ENCODE data around the gene TRIM52. TPM values are rescaled to one million over a fixed set of nuclear protein-coding genes. Genes with fewer than 3 reads are reported as not detected.
"Not testable (repeated sequence)": the region's sequence is repeated elsewhere in the genome, so short reads cannot be mapped to it uniquely, and the experiment has no call there.

Gene TRIM52
- total RNA-seq, 1 experiment from 2014 or later, result 7.6 TPM

GRCh38 chr5:181210698-181211097, 50.2 kb downstream of the TRIM52 start:
- DNase-seq (ENCODE audit: low read depth, low spot score); H3K9me2 ChIP-seq (ENCODE audit: insufficient read depth); H3K36me3 ChIP-seq (ENCODE audit: control insufficient read depth in 1 of 2, insufficient read depth in 2 of 2, low read length in 2 of 2); RAD21 ChIA-PET (ENCODE audit: low non-redundant PET in 1 of 2, low total read pairs in 2 of 2, uncharacterized antibody in 2 of 2, unreplicated experiment in 2 of 2); H3K79me2 ChIP-seq (ENCODE audit: insufficient read depth, low read length); H3K9ac ChIP-seq (ENCODE audit: low read length); H2AFZ ChIP-seq (ENCODE audit: low read depth, low read length, poor library complexity, severe bottlenecking); H3K9me3 ChIP-seq (ENCODE audit: control insufficient read depth in 1 of 2, insufficient read depth in 1 of 2, low read depth in 1 of 2, low read length in 2 of 2); BruUV-seq (replicated peaks); H3K27me3 ChIP-seq (ENCODE audit: insufficient read depth, low read length); H4K20me1 ChIP-seq (ENCODE audit: insufficient read depth): not testable (repeated sequence)
- POLR2A ChIA-PET, result interaction anchor here (0.6 to 0.9 kb wide), 2 partner anchors 19 to 23 kb away, joined by 3 read pairs; no protein-coding TSS in a partner anchor
- Histone ChIP-seq H3K4me1 (ENCODE audit: control insufficient read depth in 1 of 2, insufficient read depth in 2 of 2, low read length in 2 of 2) (peaks cover 21 to 60% of the 10 kb centered on the region in 2 experiments), H3K4me3 (replicated peaks in 1 of 2; ENCODE audit: low read depth in 1 of 2, low read length in 2 of 2) (0 out of 4 replicates have a peak overlapping the region, but pooled peaks of 1 of the 2 experiments have one; percentile 30), H3K4me2 (ENCODE audit: low read length) (peak overlapping the region; percentile 73), H3K27ac (ENCODE audit: low read depth, low read length) (peak overlapping the region; percentile 56; the same call in 1 of the 2 replicates)
- intact Hi-C loops (cut with micrococcal nuclease), result loop anchor here (1.0 kb wide), 1 partner anchor 8 kb away; no protein-coding TSS in a partner anchor
- peak; percentile 7 for ATAC-seq
- CTCF ChIA-PET, result interaction anchor here (0.7 kb wide), 1 partner anchor 342 kb away, joined by 3 read pairs; no protein-coding TSS in a partner anchor

- BruUV-seq (replicated peaks); H3K36me3 ChIP-seq (ENCODE audit: control insufficient read depth in 1 of 2, insufficient read depth in 2 of 2, low read length in 2 of 2); H3K9me3 ChIP-seq (ENCODE audit: control insufficient read depth in 1 of 2, insufficient read depth in 1 of 2, low read depth in 1 of 2, low read length in 2 of 2); H3K27me3 ChIP-seq (ENCODE audit: insufficient read depth, low read length); H3K9me2 ChIP-seq (ENCODE audit: insufficient read depth); RAD21 ChIA-PET (ENCODE audit: low non-redundant PET in 1 of 2, low total read pairs in 2 of 2, uncharacterized antibody in 2 of 2, unreplicated experiment in 2 of 2); H4K20me1 ChIP-seq (ENCODE audit: insufficient read depth); H3K79me2 ChIP-seq (ENCODE audit: insufficient read depth, low read length): not testable (repeated sequence)
- peak; percentile 13 for ATAC-seq
- Histone ChIP-seq H3K4me3 (replicated peaks in 1 of 2; ENCODE audit: low read depth in 1 of 2, low read length in 2 of 2) (peak overlapping the region in 1 of 2 experiments; percentile 30; a peak in 2 of 4 replicates), H3K9ac (ENCODE audit: low read length) (peak overlapping the region; percentile 27; the same call in 1 of the 2 replicates), H3K27ac (ENCODE audit: low read depth, low read length) (peak overlapping the region; percentile 56), H3K4me1 (ENCODE audit: control insufficient read depth in 1 of 2, insufficient read depth in 2 of 2, low read length in 2 of 2) (peaks cover 22 to 65% of the 10 kb centered on the region in 2 experiments), H2AFZ (ENCODE audit: low read depth, low read length, poor library complexity, severe bottlenecking) (peak overlapping the region; percentile 49), H3K4me2 (ENCODE audit: low read length) (peak overlapping the region; percentile 73)
- DNase-seq (ENCODE audit: low read depth, low spot score), result peak; percentile 48
- POLR2A ChIA-PET, result interaction anchor here (0.9 kb wide), 1 partner anchor 18 kb away, joined by 3 read pairs; no protein-coding TSS in a partner anchor
- CTCF ChIA-PET, result interaction anchor here (0.7 kb wide), 1 partner anchor 341 kb away, joined by 3 read pairs; no protein-coding TSS in a partner anchor
- intact Hi-C loops (cut with micrococcal nuclease), result loop anchor here (1.0 kb wide), 1 partner anchor 8 kb away; no protein-coding TSS in a partner anchor
Observed at GRCh38 chr5:181210148-181210547, 50.8 kb downstream of the TRIM52 start.

- BruUV-seq (replicated peaks); H3K79me2 ChIP-seq (ENCODE audit: insufficient read depth, low read length); H3K27ac ChIP-seq (ENCODE audit: low read depth, low read length); H4K20me1 ChIP-seq (ENCODE audit: insufficient read depth); RAD21 ChIA-PET (ENCODE audit: low non-redundant PET in 1 of 2, low total read pairs in 2 of 2, uncharacterized antibody in 2 of 2, unreplicated experiment in 2 of 2); H3K4me3 ChIP-seq (replicated peaks in 1 of 2; ENCODE audit: low read depth in 1 of 2, low read length in 2 of 2); H3K9ac ChIP-seq (ENCODE audit: low read length); ATAC-seq; H2AFZ ChIP-seq (ENCODE audit: low read depth, low read length, poor library complexity, severe bottlenecking); H3K9me3 ChIP-seq (ENCODE audit: control insufficient read depth in 1 of 2, insufficient read depth in 1 of 2, low read depth in 1 of 2, low read length in 2 of 2); H3K27me3 ChIP-seq (ENCODE audit: insufficient read depth, low read length); H3K4me2 ChIP-seq (ENCODE audit: low read length); CTCF ChIA-PET; intact Hi-C loops (cut with micrococcal nuclease); DNase-seq (ENCODE audit: low read depth, low spot score); H3K9me2 ChIP-seq (ENCODE audit: insufficient read depth); H3K36me3 ChIP-seq (ENCODE audit: control insufficient read depth in 1 of 2, insufficient read depth in 2 of 2, low read length in 2 of 2): not testable (repeated sequence)
- peaks cover 22 to 56% of the 10 kb centered on the region in 2 experiments for H3K4me1 ChIP-seq (ENCODE audit: control insufficient read depth in 1 of 2, insufficient read depth in 2 of 2, low read length in 2 of 2)
- POLR2A ChIA-PET, result interaction anchor here (2.7 kb wide), 1 partner anchor 36 kb away, joined by 15 read pairs; the partner anchor contains the start of gene RACK1
Observed at GRCh38 chr5:181209006-181209405, 51.9 kb downstream of the TRIM52 start.
